HG03521 (cell line): ENCODE measurements around the gene PNCK.
"Not testable (repeated sequence)": the region's sequence is repeated elsewhere in the genome, so short reads cannot be mapped to it uniquely, and the experiment has no call there.

Experiments used
- ATAC-seq: cut with Tn5 transposase; IDR thresholded peaks from one replicate; pipeline ENCODE4 v1.9.1; 2021; ENCODE audit warnings: mild to moderate bottlenecking, moderate library complexity; ENCODE audit not compliant: unreplicated experiment

Gene PNCK

DNA sequence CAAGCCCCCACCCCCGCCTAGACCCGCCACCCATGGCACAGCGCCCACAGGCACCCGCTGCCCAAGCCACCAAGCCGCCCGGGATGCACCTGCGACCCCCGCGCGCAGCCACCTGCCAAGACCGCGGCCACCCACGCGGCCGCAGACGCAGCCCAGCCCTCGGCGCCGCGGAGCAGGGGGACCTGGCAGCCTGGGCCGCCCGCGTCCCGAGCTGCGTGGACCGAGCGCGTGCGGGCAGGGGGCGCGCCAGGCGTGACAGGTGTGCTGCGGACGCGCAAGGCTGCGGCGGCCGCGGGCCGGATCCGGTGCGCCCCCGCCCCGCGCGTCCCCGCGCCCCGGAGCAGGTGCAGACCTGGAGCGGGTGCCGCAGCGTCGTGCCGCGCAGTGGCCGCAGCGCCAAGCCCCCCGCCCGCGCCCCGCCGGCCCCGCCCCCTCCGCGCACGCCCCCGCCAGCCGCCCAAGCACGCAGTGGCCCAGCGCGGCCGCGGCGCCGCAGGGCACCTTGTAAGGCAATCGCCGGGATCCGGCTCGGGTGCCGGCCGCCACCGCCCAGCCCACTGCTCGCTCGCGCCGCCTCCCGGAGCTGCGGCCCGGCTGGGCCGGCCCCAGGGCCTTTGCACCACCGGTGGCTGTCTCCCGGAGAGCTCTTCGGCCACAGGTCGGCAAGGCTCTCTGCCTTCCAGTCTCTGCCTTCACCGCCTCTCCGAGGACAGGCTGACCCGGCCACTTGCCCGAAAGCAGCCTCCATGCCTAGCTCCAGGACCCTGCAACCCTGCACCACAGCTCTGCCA lies at the start of gene PNCK:
PNCK (minus strand) TSS at position 386 of the 791 bp plus-strand sequence. CDS start 737 bp downstream, outside the sequence.
- ATAC-seq = no peak

- ATAC-seq = no peak
These were observed 49.2 kb upstream of the PNCK start for GRCh38 chrX:153722704-153723350.

GRCh38 chrX:153719701-153720100 lies 46.1 kb upstream of the PNCK start:
- ATAC-seq = no peak

- ATAC-seq = no peak
These were observed 45.6 kb upstream of the PNCK start for GRCh38 chrX:153719238-153719637.

DNA sequence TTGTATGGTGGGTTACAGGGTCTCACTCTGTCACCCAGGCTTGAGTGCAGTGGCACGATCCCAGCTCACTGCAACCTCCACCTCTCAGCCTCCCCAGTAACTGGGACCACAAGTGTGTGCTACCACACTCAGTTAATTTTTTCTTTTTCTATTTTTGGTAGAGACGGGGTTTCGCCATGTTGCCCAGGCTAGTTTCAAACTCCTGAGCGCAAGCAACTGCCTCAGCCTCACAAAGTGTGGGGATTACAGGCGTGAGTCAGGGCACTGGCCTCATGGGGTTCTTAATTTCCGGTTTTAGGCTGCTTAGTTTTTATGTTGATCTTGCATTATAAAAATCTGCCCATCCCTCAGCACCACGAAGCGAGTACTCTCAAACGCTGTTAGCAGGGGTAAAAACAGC lies 43.8 kb upstream of the PNCK start:
- no peak for ATAC-seq

DNA sequence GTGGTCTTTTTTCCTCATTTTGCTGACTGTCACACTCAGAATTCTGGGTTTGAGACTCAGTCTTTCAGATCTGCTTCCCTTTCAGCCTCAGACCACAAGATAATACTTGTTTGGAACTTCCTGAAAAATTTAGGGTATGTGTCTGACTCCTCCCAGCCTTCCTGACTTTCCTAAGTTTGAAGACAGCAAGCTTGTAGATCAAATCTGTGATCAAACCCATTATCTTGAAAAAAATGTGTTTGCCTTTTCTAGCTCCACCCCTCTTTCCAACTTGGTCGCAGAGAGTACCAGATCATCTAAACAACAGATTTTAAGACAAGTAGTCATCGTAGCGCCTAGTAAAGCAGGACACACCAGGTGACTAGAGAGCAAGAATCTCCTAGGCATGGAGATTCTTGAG lies 40.6 kb upstream of the PNCK start:
- ATAC-seq = no peak

DNA sequence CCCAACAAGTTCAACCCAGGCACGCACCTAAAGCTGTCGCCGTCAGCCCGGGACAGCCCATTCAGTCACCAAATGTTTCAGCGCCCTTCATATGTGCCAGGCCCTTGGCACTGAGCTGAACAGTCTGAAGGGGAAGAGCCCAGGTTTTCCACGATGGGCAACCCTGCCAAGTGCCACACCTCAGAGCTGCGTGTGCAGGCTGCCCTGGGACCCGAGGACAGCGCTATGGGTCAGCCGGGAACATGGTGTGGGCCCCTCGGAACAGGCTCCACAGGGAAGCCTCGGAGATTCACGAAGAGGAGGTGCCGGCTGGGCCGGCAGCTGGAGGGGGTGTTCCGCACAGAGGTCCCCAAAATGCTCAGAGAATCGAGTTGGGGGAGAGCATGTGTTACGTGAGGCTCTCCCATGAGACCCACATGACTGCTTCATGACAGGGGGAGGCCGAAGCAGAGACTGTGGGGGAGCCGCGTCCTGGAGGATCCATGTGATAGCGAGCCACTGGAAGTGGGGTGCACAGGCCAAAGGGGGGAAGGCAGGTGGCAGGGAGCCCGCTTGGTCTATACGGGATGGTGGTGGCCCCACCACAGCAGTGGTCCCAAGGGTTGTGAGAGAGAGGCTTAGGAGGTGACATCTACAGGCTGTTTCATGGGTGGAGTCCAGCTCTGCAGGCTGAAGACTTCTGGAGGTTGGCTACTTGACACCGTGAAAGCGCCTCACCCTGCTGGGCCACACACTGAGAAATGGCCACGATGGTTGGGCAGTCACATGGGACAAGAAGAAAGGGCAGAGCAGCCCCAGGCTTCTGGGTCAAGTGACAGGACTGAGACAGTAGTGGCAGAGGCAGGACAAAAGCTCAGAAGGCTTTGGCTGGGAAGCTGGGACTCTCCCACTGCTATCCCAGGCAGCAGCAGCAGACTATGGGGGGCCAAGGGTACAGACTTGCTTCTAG lies 36.4 kb upstream of the PNCK start:
- no peak for ATAC-seq

DNA sequence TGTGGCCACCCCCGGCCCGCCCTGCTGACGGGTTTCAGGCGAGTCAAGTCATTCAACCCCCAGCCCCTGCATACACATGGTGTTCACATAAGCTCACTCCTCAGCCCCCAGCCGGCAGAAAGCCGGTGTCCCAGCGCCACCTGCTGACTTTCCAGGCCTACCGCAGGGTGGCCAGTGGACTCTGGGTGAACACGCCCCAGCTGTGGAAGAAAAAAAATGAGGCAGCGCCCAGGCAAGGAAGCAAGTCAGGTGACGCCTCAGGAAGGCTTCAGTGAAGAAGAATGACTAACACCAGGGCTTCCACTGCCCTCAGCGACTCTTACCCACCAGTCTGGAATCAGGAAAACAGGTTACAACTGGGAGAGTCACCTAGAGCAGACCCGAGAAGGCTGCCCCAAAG lies 34.8 kb upstream of the PNCK start:
- ATAC-seq = no peak

DNA sequence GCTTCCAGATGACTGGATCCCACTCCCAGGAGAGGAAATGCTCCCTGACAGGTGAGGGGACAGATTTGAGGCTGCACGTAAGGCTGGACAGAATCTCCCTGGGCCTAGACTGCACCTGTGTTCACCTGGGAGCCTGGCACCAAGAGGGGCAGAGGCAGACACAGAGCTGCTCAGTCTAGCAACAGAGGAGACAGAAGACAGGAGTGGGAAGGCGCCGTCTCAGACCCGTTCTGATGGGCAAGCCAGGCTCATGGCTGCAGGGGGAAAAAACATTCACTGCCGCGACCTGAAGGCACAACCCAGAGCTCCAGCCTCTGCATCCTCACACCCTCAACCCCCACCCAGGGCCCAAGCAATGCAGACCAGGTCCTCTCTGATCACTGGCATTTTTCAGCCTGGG lies 33.8 kb upstream of the PNCK start:
- ATAC-seq = no peak

GRCh38 chrX:153706799-153707198 lies 33.2 kb upstream of the PNCK start:
- ATAC-seq = no peak

- ATAC-seq = not testable (repeated sequence)
These were observed 31.9 kb upstream of the PNCK start for GRCh38 chrX:153705403-153706060.

- ATAC-seq = not testable (repeated sequence)
These were observed 31.2 kb upstream of the PNCK start for GRCh38 chrX:153704631-153705402.

GRCh38 chrX:153704021-153704526 lies 30.5 kb upstream of the PNCK start:
- no peak for ATAC-seq

GRCh38 chrX:153703036-153703370 lies 29.4 kb upstream of the PNCK start:
- ATAC-seq = no peak

DNA sequence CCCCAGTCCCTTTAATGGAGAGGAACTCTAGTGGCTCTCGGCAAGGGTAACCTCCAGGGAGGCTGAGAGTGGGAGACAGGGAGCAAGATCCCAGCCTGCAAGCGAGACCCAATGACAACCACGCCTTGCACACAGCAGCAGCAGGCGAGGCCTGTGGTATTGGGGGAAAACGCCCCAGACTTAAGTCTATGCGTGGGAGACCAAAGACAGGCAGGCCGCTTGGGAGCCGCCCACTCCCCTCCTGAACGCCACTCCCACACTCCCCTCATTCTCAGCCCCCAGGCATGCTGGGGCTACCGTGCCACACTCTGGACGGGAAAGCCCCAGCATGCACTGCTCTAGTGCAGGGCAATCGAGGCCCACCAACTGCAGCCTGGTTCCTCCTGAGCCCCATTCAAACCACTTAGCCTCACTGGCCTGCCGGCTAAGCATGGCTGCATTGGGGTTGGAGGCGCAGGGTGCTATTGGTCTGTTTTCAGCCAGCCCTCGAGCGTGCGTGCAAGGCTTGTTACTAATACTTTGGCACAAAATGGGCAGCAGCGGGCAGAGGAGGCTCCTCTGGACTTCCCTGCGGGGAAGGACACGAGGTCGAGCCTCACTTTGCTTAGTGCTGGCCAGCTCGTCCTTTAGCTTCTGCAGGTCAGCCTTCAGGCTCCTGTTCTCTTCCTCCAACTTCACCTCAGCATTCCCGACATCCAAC lies 28.9 kb upstream of the PNCK start:
- no peak for ATAC-seq

GRCh38 chrX:153701706-153702105 lies 28.1 kb upstream of the PNCK start:
- ATAC-seq = no peak

GRCh38 chrX:153700967-153701366 lies 27.4 kb upstream of the PNCK start:
- ATAC-seq = no peak

- ATAC-seq = no peak
These were observed 26.8 kb upstream of the PNCK start for GRCh38 chrX:153700376-153700945.

DNA sequence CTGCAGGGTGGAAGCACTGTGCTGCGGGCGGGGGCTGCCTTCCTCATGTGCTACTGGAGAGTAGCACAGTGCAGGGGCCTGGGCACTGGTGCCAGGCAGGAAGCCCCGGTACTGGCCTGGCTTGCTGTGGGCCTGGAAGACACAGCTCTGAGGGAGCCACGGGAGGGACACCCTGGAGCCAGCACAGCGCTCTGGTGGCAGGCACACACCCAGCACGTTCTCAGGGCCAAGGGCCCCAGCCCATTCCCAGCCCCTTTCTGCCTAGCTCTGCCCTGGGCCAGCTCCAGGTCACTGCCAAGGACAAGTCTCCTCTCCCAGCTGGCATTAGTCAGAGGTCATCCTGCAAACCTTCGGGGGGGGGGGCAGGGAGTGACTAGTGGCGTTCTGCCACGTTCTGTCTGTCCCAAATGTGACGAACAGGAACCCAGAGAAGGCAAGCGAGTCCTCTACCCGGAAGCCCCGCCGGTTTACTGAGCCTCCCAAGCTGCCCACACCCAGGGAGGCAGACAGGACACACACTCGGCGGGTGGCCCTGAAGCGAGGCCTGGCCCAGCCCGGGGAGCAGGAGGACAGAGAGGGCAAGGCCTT lies 26.3 kb upstream of the PNCK start:
- not testable (repeated sequence) for ATAC-seq
